SU-DHL-6 (cell line): ENCODE results near the gene GLMN.

Experiments used
- H2AFZ ChIP-seq: fragments of 200-600 bp; sonication (generic); 2 replicates; pipeline ENCODE4 v1.6.1; 2014; ENCODE audit warnings: low read depth, mild to moderate bottlenecking, moderate library complexity, mixed read lengths, antibody characterized with exemption, low read length; ENCODE audit not compliant: severe bottlenecking
- H3F3A ChIP-seq: fragments of 200-600 bp; shearing (Covaris generic); 2 replicates; pipeline ENCODE4 v1.6.0; 2016; ENCODE audit warnings: antibody characterized with exemption, mild to moderate bottlenecking; ENCODE audit not compliant: insufficient read depth
- H3K27ac ChIP-seq: fragments of 200-600 bp; sonication (generic); 2 replicates; pipeline ENCODE4 v1.5.1; 2016; ENCODE audit warnings: low read depth, mild to moderate bottlenecking, low read length, moderate library complexity, mixed read lengths
- H3K27me3 ChIP-seq: fragments of 200-600 bp; sonication (generic), shearing (Covaris generic); 2 replicates; pipeline ENCODE4 v1.6.0; 2014; ENCODE audit warnings: mild to moderate bottlenecking, low read length
- H3K36me3 ChIP-seq: fragments of 200-600 bp; sonication (generic); 2 replicates; pipeline ENCODE4 v1.6.1; 2014; ENCODE audit warnings: mild to moderate bottlenecking, low read length, mixed read lengths
- H3K4me2 ChIP-seq: fragments of 300-600, 200-600 bp; shearing (Covaris generic), sonication (generic); 2 replicates; pipeline ENCODE4 v1.6.0; 2014; ENCODE audit warnings: low read length, low read depth, mild to moderate bottlenecking; ENCODE audit not compliant: poor library complexity, severe bottlenecking
- H3K4me3 ChIP-seq: fragments of 200-600 bp; sonication (generic); 2 replicates; pipeline ENCODE4 v1.5.1; 2014; ENCODE audit warnings: antibody characterized with exemption, low read length, mild to moderate bottlenecking, mixed read lengths; ENCODE audit not compliant: insufficient read depth, poor library complexity, severe bottlenecking
- H3K79me2 ChIP-seq: fragments of 200-600 bp; sonication (generic); 2 replicates; pipeline ENCODE4 v1.6.1; 2014; ENCODE audit warnings: mild to moderate bottlenecking, low read length, moderate library complexity; ENCODE audit not compliant: insufficient read depth
- H3K9ac ChIP-seq: fragments of 200-600 bp; sonication (generic); 2 replicates; pipeline ENCODE4 v1.7.0; 2014; ENCODE audit warnings: mild to moderate bottlenecking, low read length
- H3K9me2 ChIP-seq: fragments of 200-600 bp; sonication (generic); replicated peaks from 2 replicates; pipeline ENCODE4 v1.6.1; 2014; ENCODE audit warnings: low read length; ENCODE audit not compliant: insufficient read depth
- H3K9me3 ChIP-seq: fragments of 200-600 bp; sonication (generic); 2 replicates; pipeline ENCODE4 v1.6.1; 2014; ENCODE audit warnings: low read length, mixed read lengths; ENCODE audit not compliant: insufficient read depth
- H4K20me1 ChIP-seq: fragments of 200-600 bp; sonication (generic); 2 replicates; pipeline ENCODE4 v1.6.1; 2014; ENCODE audit warnings: low read depth, mild to moderate bottlenecking, antibody characterized with exemption, low read length, moderate library complexity, mixed read lengths
- EZH2phosphoT487 ChIP-seq: fragments of 200-600 bp; sonication (generic), shearing (Covaris generic); conservative IDR thresholded peaks from 2 replicates; pipeline ENCODE4 v1.6.1; 2018; ENCODE audit warnings: mild to moderate bottlenecking, antibody characterized with exemption, low read length, moderate library complexity, mixed read lengths
- TF ChIP-seq, protein P1 (sequence below): fragments of 200-600 bp; sonication (generic); IDR thresholded peaks from one replicate; pipeline ENCODE4 v1.5.1; 2017; ENCODE audit warnings: antibody characterized with exemption, mild to moderate bottlenecking, low read length, moderate library complexity; ENCODE audit not compliant: insufficient read depth, poor library complexity, severe bottlenecking

The GLMN gene

DNA sequence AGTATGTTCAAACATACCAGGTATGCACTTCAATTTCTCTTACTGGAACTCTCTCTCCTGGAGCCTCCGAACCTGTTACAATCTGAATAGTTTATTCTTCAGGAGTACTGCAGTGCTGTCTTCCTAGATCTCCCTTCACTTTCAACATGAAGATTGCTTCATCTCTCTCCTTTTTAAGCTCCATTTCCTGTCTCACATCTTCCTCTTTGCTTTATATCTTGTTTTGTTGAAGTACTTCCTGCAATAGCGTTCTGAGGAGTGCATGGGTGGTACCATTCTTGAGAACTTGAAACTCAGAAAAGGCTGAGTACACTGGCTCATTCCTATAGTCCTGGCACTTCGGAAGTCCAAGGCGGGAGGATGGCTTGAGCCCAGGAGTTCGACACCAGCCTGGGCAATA, 96.8 kb downstream of the GLMN start:
- no peak for TF ChIP-seq EZH2phosphoT487
- TF ChIP-seq, protein P1, sequence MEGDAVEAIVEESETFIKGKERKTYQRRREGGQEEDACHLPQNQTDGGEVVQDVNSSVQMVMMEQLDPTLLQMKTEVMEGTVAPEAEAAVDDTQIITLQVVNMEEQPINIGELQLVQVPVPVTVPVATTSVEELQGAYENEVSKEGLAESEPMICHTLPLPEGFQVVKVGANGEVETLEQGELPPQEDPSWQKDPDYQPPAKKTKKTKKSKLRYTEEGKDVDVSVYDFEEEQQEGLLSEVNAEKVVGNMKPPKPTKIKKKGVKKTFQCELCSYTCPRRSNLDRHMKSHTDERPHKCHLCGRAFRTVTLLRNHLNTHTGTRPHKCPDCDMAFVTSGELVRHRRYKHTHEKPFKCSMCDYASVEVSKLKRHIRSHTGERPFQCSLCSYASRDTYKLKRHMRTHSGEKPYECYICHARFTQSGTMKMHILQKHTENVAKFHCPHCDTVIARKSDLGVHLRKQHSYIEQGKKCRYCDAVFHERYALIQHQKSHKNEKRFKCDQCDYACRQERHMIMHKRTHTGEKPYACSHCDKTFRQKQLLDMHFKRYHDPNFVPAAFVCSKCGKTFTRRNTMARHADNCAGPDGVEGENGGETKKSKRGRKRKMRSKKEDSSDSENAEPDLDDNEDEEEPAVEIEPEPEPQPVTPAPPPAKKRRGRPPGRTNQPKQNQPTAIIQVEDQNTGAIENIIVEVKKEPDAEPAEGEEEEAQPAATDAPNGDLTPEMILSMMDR, result no peak
- no peaks in the 10 kb centered on the region for H4K20me1 ChIP-seq
- no peaks in the 10 kb centered on the region for H3K79me2 ChIP-seq
- H3K4me3 ChIP-seq, result no peak overlapping the region
- H3K9me3 ChIP-seq, result peaks cover 4% of the 10 kb centered on the region; the same call in 1 of the 2 replicates
- H3K9ac ChIP-seq, result no peak overlapping the region
- no peaks in the 10 kb centered on the region for H3K36me3 ChIP-seq
- no peak overlapping the region for H3K27ac ChIP-seq
- no peak overlapping the region for H3K4me2 ChIP-seq
- H3F3A ChIP-seq, result no peaks in the 10 kb centered on the region
- no peak overlapping the region for H2AFZ ChIP-seq
- H3K27me3 ChIP-seq, result no peaks in the 10 kb centered on the region
- no peaks in the 10 kb centered on the region for H3K9me2 ChIP-seq
